HG03565 (cell line): ENCODE measurements around the gene ZBTB22.

Experiments used
- ATAC-seq: cut with Tn5 transposase; IDR thresholded peaks from one replicate; pipeline ENCODE4 v1.9.1; 2021; ENCODE audit warnings: mild to moderate bottlenecking, moderate library complexity; ENCODE audit not compliant: unreplicated experiment

ZBTB22 gene

GRCh38 chr6:33330736-33331135 is 13.2 kb upstream of the ZBTB22 start:
- no peak for ATAC-seq

DNA sequence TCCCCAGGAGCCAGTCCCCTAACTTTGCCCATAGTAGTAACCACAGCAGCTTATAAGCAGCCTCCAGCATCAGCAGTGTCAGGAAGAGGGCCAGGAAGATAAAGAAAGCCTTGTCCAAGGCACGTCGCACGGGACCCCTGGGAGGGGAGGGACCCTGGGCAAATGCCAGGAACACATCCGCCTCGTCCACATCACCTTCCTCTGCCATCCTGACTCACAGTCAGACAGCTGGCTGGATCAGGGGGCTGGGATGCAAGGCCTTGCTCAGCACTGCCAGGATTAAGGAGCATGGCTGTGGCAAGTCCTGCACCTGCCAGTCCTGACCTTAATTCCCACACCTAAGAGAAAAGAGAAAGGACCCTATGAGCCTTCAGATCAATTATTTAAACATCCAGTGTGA is 11.5 kb upstream of the ZBTB22 start:
- no peak for ATAC-seq

DNA sequence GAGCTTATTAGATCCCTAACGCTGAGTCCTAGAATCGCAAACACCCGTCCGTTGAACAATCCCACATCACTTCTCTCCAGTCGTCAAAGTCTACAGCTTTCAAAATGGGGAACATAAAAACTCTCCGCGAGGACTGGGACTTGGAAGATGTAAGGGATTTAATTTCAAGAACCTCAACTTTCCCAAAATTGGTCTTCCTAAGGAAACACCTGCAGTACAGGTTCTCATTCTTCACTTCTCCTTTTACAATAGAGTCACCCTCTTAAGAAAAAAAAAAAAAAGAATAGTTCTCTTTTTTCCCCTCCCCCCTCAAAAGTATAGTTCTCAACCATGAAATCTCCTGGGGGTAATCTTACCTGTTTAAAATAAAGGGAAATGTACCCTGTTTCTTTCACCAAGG is 6.6 kb upstream of the ZBTB22 start:
- no peak for ATAC-seq

DNA sequence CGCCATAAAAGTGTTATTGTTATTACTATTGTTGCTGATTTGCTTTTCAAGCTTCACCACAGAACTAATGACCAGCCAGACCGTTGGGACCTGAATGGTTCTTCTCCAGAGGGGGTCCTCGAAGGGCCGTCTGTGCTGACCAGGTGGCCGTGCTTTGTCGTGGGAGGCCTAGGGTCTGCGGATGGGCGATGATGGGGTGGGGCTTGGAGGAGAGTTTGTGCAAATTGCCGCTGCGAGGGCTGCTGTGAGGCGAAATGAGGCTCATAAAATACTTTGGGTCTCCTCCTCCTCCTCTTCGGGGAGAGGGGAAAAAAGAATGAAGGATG is 6.0 kb upstream of the ZBTB22 start:
- no peak for ATAC-seq

DNA sequence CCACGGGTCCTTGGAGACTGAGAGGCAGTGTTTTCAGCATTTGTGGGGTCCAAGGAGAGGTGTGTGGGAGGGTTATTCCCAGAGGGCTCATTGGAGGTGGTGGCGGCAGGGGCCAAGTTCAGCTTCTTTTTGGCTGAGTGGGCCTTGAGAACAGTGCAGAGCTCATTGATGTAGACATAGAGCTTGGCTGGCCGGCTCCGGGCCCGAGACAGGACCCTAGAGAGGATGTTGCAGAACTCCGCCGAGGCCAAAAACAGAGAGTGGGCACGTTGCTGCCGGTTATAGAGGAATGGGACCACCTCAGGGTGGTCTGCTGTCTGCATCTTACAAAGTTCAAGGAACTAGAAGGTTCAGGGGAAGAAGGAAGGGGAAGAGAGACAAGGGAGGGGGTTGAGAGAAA is 3.7 kb upstream of the ZBTB22 start:
- no peak for ATAC-seq

DNA sequence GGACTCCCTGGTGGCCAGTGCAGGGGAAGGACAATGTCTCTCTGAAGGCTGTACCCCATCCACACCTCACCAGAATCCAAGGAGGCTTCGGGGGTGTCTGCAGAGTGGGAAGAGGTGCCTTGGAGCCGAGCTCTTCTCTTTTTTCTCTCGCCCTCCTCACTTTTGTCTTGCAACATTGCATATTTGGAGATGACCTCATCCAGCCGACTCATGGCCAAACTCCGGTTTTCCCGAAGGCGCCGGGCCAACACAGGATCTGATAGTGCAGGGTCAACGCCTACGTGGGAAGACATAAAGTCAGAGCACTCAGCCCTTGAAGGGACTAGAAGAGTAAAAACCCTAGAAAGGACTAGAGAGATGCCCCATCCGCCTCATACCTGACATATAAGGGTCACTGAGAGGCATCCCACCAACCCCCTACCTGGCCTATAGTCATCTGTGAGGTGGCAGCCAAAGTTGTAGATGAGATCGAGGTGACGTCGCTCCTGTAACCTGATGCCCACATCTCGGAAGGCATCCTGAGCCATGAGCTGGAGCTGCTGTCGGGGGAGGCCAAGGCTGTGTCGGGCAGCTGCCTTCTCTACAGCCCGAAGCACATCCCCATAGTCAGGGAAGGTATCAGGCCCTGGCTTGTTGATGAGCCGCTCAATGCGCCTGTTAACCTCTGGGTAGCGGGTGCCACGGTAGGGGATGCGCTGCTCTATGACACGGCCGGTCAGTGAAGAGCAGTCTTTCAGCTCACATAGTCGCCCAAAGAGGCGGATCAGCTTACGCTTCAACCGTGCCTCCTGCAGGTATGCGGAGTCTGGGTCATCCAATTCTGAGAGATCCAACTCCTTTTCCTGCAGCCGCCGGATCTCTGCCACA is 3.0 kb upstream of the ZBTB22 start:
- ATAC-seq = no peak

DNA sequence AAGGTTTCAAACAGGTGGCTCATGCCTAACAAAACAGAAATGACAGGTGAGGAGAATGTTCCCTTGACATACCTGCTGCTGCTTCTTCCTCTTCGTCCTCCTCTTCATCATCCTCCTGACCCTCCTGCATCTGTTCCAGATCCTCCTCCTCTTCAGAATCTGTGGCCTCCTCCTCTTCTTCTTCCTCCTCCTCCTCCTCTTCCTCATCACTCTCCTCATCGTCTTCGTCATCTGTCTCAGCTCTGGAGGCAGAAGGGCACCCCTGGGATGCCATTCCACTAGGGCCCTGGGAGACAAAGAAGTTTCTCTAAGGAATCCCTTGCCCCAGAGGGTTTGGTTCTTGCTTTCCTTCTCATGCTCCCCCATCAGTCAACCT is 2.4 kb upstream of the ZBTB22 start:
- ATAC-seq = no peak

GRCh38 chr6:33318426-33319073 is 1.0 kb upstream of the ZBTB22 start:
- ATAC-seq = no peak

DNA sequence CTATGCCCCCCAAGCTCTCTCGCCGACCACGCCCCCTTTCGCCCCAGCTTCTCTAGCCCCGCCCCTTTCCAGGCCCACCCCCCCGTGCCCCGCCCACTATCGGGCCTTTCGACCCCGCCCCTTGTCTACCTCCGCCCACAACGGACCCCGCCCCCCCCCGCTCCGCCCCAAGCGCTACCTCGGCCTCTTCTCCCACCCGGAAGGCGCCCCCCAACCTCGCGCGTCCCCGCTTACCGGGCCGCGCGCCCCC is 200 bp downstream of the ZBTB22 start:
- ATAC-seq = no peak

- no peak for ATAC-seq
Observed at GRCh38 chr6:33316603-33317418, 733 bp downstream of the ZBTB22 start.

GRCh38 chr6:33315793-33316602 is 1.5 kb downstream of the ZBTB22 start:
- ATAC-seq = no peak

DNA sequence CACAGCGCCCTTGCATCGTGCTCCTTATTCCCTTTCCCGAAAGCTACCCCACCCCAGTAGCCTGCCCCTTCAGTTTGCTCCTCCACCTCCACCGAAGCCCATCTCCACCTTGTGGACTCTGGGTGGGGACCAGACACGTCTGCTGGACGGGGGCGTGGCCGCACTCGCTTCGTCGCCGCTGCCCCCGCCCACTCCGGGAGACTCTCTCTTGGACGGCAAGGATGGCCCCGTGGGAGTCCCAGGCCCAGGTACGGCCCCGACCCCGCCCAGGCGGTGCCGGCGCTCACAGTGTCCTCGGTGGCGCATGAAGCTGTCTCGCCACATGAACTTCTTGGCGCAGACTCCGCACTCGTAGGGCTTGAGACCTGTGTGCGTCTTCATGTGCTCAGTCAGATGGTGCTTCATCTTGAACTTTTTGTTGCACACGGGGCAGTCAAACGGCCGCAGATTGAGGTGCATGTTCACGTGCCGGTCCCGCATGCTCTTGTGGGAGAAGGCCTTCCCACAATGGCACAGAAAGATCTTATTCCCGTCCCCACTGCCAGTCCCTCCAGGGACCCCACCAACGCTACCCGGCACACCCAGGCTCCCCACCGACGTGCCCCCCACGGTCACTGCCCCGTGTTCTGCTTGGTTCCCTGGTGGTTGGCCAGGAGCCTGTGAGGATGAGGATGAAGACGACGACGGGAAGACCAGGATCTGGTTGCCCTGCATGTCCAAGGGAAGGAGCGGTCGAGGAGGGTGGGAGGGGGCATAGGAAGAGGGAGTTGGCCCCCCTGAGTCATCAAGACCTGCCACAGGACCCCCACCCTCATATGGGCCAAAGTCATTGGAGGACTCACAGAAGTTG is 2.4 kb downstream of the ZBTB22 start:
- no peak for ATAC-seq

DNA sequence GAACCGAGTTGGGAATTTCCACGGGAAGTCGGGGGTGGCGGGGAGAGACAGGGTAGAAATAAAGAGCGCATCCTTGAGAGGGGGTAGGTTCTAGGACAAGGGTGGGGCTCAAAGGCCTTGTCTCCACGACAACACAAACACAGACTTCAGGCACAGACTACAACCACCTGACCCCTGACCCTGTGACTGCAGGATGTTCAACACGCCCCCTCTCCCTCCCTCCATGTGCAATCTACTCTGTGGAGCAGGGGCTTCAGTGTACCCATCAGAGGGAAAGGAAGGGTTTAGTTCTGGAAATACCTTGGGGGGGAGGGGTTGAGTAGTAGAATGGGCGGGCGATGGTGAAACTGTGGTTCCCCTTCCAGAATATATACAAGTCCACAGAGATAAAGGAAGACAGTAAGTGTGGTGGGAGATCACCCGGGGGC is 3.0 kb downstream of the ZBTB22 start:
- no peak for ATAC-seq

- ATAC-seq = peak; percentile 35
Observed at GRCh38 chr6:33313709-33314514, 3.6 kb downstream of the ZBTB22 start, which contains the start of gene TAPBP. TSS of gene TAPBP (minus strand) at chr6:33314078. CDS start at chr6:33314041, 37 bp downstream.

DNA sequence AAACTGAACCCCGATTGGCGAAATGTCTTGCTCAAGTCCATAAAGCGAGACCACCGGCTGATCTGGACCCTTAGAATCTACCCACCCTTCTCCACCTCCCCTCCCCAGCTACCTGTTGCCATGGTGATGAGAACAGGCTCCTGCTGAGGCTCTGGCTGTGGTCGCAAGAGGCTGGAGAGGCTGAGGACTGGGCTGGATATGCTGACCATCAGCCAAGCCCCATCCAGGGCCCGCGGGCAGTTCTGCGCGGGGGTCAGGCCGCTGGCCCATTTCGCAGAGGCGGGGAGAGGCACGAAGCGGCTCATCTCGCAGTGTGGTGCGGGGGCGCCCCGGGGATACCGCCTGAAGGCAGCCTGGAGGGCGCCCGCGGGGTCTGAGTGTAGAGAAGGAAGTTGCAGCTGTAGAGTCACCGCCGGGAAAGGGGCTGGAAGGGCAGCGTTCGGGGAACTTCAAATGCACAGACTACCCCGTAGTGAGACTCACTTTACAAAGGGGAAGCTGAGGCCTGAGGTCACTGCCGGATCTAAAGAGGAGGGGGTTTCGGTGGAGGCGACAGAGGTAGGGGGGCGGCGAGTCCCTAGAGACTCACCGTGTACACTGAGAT is 4.3 kb downstream of the ZBTB22 start:
- peak; percentile 9 for ATAC-seq

DNA sequence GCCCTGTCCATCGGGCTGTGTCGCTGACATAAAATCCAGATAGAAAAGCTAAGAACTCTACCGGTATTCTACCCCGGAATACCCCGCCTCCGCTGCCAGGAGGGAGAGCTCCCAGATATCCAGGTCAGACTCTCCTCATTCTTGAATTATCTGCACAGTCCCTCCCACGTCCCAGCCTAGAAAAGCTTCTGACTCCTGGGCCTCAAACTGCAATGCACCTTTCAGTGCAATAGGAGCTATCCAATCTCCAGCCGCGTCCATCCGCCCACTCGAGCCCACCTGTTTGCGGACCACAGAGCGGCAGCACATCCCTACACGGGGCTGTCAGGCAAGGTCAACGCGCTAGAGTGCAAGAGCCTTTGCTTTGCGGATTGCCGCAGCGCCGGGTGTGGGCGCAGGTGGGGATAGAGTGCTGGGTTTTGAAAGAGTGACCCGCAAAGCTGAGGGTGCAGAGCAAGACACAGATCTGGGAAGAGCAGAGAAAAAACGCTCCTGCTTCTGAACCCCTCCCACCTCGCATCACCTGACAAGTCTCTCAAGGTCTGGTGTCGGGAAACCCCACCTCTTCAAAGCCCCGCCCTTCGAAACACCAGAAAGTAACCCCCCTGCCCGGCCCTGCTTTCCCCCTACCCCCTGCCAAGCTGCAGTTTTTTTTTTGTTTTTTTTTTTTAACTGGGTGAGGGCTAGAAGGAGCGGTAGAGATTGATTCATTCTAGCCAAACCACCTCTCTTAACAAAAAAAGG is 5.0 kb downstream of the ZBTB22 start:
- no peak for ATAC-seq

- ATAC-seq = no peak
Observed at GRCh38 chr6:33306356-33306755, 11.2 kb downstream of the ZBTB22 start.

DNA sequence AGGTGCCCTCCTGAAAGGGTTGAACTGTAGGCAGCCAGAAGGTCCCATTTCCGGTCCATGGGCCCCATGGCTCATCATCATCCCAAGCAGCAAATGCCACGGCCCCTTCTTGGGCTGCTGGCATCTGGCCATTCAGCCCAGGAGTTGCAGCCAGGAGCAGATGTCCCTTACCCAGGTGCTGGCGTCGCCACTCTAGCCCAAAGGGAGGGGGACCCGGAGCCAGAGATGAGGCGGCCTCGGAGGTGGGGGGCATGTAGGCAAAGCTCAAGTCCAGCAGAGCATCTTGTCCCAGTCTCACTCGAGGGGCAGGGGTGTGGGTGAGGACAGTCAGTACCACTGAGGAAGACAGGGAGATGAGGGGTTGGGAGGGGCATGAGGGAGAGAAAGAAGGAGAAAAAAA is 12.5 kb downstream of the ZBTB22 start:
- no peak for ATAC-seq
